Stimulated activated CD4-positive, alpha-beta T cell treated with anti-CD3 and anti-CD28 coated beads, Interleukin-2, amount 100 ng/mL, for 24 hours (primary cell): ENCODE data around the gene ITGAV.

ENCODE experiments used
- DNase-seq, 2 donors: peaks; one replicate each; pipeline ENCODE4 v3.0.0-alpha.2; 2020

Gene ITGAV

DNA sequence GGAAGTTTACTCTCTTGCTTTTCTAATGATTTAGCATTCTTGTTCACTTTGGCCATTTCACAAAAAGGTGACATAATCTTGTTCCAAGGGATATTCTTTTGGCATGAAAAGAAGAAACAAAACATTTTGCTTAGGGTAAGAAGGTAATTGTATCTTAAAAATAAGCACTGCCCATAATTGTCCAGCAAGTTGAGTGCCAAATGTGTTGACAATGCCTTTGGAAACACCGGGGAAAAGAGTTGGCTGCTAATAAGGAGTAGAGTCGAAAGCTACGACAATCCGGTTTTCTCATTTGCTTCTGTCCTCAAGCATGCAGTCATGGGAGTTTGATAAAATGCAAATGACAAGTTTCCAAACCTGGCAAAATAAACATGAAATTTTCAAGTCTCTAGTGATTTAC lies 27.3 kb downstream of the ITGAV start:
- no peak for DNase-seq

DNA sequence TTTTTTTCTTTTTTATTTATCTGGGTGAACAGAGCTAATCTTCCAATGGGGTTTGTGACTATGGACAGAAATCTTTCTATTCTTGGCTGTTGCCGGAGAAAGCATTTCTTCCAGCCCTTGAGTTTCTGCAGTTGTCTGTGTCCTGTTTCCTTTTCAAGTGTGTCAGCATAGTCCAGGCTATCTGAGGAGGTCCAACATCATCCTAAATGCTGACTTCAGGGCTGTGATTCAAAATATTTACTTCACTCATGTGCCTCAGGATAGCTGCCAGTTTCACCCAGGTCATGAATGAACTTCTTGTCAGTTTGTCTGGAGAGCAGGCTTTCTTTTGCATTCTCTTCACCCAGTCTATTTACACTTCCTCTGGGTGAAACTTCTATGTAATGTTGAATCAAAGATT lies 27.9 kb downstream of the ITGAV start:
- no peak for DNase-seq

DNA sequence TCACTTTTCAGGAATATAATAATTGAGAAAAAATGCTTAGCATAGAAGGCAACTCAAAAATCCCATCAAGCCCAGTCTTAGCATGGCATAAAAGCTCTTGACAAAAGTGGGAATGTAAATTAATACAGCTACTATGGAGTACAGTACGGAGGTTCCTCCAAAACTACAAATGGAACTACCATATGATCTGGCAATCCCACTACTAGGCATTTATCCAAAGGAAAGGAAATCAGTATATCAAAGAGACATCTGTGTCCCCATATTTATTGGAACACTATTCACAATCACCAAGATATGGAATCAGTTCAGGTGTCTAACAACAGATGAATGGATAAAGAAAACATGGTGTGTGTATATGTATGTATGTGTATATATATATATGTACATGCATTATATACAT lies 28.8 kb downstream of the ITGAV start:
- DNase-seq, result no peak

DNA sequence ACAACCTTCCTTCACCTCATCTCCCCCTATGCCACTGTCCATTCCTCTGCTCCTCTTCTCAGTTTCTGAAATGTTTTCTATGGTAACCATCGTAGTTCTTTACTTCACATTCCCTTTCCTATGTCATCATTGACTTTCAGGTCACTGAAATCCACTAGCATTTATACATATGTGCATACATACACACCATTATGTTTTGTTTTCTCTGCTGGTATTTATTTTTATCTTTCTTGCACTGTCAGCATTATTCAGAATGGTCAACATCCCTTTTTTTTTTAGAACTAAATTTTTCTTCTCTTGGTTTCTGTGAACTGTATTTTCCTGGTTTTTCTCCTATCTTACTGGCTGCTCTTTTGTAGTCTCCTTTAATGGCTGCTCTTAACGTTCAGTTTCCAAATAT lies 33.2 kb downstream of the ITGAV start:
- no peak for DNase-seq

DNA sequence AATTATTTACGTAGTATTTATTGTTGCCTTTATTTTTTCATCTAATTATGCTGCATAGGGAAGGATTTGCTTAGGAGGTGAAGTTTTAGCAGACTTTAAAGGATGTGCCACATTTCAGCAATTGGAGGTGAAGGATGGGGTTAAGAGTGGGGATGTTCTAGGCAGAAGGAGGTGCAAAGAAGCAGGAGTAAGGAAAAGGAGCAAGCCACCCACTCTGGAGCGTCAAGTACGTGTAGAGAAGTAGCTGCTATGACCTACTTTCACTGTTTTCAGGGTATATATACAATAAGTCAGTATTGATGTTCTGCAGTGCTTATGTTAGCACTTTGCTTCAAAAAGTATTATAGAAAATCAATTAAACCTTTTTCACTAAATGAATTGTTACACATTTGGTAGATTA lies 34.4 kb downstream of the ITGAV start:
- DNase-seq, result no peak

DNA sequence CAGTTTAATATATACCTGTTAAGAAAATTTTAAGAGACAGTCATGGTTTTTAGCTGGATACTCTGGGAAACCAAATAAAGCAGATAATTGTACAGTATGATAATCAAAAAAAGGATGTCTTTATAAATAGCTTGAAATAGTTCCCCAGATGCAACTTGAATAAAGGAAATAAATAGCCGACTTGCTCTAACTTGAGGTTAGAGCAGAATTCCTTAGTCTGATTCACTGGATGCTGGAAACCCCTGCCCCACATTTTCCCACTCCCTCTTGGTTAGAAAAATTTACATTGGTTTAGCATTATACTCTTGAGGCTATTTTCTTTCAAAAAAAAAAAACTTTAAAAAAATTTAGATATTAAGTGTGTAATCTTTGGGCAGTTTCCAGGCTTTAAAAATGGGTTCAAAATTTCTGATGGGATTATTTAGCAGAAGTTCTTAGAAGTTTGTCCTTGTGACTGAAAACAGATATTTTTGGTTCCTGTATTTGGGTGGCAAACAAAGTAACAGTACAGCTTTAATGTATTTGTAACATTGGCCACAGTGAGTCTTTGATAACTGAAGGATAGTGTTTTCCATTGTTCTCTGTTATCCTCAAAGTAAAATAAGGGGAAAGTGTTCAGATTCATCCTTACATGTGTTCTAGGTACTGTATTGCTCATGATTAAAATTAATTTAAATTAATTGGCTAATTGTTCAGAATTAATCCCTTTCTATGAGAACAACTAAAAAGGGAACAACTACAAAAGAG lies 39.6 kb downstream of the ITGAV start:
- no peak for DNase-seq

DNA sequence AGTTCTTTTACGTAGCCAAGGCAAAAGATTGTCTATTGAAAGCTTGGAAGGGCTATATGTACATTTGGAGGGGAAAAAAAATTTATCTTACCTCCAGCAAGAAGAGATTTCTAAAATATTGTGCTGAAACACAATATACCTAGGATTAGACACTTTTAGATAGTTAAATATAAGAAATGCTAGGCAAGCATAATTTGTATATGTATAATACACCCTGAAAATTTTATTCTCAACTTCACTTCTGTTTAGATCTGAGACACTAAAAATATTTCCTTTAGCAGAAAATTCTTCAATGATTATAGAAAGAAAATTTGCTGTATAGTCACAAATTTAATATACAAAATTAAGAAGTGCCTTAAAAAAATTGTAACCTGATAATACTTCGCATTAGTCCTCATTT lies 42.6 kb downstream of the ITGAV start:
- no peak for DNase-seq

DNA sequence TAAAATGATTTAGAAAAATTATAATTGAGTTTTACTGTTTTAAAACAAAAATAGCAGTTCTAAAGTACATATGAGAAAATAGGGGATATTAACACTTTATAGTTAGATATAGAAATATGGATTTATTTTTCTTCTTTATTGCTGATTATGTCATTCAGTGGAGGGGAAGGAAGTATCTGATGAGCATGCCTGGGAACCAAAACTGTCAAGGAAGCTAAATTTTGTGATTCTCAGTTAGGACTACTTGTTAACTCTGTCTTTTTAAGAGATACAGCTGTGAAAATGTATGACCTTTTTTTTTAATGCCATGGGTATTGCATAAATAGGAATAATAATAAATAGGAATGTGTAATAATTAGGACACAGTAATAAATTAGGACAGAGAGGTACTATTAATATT lies 44.8 kb downstream of the ITGAV start:
- DNase-seq, result no peak

DNA sequence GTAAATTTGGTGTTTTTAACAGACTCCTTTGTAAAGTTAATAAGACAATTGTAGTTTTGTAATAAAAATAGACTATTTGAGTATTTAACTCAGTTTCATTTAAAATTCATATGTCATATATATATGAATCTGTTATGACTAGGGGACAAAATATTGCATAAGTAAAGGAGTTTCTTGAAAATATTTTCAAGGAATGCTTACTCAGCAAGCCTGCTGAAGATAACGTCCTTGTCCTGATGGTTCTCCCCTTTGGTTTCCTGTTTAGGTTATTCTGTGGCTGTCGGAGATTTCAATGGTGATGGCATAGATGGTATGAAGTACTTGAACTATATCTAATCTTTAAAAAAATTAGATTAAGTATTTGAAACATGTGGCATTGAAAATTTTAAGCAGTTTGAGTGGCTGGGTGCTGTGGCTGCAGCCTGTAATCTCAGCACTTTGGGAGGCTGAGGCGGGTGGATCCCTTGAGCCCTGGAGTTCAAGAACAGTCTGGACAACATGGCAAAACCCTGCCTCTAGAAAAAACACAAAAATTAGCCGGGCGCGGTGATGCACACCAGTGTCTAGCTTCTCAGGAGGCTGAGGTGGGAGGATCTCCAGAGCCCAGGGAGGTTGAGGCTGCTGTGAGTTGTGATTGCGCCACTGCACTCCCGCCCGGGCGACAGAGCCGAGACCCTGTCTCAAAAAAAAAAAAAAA lies 47.1 kb downstream of the ITGAV start:
- DNase-seq, result no peak

DNA sequence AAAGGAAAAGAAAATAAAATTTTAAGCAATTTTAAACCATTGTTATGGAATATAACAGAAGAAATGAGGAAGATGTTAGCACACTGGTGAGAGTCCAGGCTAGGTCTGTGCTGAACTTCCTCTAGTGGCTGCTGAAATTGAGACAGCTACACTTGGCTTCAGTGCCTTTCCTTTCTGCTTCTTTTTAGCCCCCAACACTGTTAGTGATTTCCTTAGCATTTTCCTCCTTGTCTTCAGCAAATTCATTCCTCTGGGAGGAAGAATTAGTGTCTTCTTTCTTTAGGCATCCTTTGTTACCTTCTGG lies 47.6 kb downstream of the ITGAV start:
- DNase-seq, result no peak

DNA sequence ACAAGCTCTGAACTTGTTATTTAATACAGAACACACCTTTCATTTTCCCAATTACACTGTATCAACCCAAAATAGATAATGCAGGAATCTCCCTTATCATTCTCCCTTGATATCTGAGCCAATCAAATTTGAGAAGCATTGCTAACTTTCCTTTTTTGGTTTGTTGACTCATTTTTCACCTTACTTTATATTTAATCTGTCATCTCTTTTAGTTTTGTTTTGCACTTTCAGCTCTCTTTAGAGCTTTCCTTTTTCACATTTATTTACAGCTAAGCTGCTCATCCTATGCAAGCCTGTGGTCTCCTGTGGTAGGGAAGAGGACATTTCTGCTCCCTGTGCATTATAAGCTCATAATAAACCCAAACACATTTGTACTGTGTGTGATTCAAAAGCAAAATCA lies 50.1 kb downstream of the ITGAV start:
- no peak for DNase-seq

DNA sequence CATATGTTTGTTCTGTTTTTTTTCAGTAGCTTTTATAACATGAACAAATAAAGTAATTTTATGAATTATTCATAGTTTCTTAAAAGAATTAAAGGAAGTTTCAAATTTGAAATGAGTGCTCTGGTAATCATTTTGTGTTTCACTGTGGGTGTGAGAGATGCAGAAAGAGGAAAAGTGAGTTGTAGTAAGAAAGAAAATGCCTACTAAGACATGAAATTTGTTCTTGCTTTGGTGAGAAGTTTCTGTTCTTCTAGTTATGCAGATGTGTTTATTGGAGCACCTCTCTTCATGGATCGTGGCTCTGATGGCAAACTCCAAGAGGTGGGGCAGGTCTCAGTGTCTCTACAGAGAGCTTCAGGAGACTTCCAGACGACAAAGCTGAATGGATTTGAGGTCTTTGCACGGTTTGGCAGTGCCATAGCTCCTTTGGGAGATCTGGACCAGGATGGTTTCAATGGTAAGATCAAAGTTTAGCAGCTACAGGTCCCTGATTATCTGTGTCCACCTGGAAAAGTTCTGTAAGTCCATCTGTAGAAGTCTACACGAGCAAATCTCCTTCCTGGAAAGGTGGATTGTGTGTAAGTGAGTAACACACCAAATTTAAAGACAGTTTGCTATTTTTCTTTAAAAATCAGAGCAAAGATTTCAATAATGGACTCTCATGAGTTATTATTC lies 51.4 kb downstream of the ITGAV start:
- no peak for DNase-seq

DNA sequence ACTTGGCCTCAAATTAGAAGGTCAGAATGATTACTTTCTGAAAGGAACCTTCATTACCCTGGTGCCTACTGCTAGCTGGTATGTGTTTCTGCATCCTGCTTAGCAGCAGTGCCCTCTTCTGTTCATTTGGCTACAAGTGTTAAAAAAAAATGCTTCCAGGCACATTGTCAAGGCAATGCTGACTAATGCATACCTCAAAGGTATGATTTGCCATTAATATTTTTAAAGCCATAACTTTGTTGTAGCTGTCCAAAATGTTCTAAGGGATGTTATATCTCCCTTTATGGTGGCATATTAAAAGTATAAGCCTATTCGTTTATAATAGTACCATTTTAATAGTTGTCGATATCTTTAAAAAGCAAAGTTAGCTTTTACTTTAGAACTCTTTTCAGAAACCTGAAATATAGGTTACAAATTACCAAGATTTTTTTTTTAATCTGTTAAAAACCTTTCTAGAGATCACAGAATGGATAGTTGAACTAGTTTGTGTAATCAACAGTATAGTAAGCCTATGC lies 52.0 kb downstream of the ITGAV start:
- DNase-seq, result no peak

DNA sequence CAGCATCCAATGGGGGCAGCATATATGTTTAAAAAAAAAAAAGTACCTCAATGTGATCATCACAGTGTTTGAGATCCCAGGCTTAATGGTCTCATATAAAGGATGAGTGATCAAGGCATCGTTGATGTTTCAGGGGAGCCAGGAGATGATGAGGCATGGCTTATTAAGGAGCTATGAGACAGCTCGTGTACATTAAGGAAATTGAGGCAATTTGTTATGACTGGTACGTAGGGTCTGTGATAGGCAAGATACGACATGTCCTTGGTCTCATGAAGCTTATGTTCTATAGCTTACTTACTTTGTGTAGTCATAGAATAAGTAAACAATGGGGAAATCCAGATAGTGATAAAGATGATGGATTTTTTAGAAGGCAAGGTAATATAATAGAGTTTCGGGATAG lies 54.9 kb downstream of the ITGAV start:
- DNase-seq, result no peak

DNA sequence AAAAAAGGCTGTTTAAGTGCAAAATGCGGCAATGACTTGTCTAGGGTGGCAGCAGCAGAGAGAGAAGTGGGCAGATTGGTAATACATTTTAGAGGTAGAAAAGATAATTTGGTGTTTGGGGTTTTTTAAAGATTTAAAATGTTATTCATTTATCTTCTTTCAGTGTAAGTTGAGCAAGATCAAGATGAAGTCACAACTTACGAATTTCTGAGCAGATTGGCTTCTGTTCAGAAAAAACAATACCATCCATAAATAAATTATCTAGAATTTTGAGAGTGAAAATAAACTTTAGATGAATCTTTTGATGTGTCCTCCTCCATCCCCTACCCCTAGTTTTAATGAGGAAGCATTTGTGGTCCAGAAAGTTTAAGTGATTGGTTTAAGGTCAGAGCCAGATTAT lies 56.1 kb downstream of the ITGAV start:
- DNase-seq, result no peak

DNA sequence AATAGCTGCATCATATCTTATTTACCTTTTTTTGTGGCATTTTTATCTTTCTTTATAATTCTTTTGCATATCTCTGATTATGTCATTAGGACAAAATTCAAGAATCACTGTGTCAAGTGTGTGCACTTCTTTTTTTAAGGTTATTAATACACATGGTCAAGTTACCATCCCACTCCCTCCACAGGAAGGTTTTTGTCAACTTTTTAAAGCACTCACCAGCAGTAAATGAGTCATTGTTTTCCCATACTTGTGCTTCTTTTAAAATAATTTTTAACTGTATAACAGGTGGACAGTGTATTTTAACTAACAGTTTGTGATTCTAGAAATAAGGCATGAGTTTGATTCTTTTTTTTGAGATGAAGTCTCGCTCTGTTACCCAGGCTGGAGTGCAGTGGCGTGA lies 58.3 kb downstream of the ITGAV start:
- DNase-seq, result no peak

DNA sequence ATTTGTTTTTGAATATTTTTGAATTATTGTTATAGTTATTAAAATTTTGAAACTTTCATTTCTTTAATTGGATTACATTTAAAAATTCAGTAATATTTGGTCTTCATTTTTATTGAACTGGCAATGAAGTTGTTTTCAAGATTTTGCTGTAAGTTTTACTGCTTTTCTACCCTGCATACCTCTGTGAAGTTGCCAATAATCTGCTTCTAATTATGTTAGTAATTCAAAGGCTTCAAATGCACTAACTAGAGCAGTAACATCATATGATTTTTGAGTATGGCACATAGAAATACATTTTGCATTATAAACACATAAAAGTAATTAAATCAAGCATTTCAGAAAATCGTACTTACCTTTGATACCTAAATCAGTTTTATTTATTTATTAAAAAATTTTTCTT lies 63.7 kb downstream of the ITGAV start:
- no peak for DNase-seq

DNA sequence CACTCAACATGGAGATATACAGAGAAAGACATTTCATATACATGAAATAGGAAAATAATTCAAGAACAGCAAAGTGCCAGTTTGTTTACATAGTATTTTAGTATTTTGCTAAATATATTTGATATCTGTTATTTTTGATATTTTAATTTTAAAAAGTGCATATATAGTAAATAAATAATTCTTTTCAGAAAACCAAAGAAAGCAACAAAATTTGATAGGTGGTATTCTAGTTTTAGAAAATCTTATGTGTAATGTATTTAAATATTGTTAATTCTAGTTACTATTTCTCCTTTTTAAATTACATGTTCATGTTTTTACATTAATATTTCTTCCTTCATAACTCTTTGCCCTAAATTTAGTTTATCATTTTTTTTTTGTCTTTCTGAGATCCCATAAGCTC lies 69.5 kb downstream of the ITGAV start:
- no peak for DNase-seq

DNA sequence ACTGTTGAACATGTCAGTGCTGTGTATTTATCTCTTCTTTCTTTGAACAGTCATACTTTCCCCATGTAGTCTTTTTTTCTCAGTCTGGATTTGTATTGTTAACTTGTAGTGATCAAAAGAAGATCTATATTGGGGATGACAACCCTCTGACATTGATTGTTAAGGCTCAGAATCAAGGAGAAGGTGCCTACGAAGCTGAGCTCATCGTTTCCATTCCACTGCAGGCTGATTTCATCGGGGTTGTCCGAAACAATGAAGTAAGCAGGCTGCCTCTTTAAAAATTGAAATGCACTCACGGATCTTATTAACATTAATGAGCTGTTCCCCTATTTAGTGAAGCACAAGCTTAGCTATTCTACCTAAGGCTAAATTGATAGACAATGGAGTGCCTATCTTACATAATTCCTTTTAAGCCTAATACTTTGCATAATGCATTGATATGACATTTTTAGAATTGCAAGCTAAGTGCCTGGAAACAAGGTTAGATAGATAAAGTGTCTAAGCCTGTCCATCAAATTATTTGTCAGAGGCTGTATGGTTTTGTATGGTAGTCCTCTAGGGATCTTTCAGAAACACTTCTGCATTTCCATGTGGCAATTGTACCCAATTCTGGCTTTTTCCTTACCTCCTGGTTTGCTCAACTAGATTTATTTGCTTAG lies 74.7 kb downstream of the ITGAV start:
- no peak for DNase-seq

DNA sequence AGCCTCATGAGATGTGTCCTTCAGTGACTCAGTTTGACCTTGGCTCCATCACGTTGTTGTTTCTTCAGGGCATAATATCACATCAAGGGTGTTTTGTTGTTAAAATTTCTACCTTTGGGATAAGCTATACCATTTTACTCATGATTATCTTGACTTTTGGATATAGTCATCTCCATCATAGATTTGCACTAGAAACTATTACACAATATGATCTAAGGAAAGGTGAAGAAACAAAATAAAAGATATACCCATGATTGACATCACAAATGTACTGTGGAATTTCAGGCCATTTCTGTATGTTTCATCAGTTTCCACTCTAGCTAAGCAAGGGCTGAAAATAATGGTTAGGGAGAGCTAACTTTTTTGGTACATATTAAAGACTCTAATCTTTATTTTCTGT lies 79.3 kb downstream of the ITGAV start:
- no peak for DNase-seq

DNA sequence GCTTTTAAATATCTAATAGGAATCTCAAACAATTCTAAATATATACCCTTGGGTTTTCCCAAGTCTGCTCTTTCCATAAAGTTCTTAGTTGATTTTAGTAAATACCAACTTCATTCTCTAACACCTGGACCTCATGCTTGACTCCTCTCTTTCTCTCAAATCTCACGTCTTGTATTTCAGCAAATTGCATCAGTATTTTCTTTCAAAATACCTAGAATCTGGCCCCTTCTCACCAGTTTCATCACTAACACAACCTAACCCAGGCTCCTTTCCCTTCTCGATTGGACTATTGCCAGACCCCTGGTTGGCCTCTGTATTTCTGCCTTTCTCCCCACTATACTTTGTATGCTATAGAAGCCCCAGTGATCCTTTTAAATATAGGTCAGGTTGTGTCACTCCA lies 81.0 kb downstream of the ITGAV start:
- no peak for DNase-seq

DNA sequence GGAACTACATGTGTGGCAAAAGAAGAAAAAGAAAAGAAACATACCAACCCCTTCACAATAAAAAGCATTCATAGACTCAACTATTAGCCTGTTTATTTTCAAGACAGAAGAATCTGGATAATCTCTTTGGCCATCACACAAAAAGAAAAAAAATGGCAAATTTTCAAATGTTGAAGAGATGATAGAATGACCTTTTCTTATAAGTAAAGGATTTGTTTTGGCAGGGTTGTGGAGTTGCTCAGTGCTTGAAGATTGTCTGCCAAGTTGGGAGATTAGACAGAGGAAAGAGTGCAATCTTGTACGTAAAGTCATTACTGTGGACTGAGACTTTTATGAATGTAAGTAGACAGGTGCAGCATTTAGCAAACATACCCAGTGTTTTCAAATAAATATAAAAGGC lies 85.5 kb downstream of the ITGAV start:
- no peak for DNase-seq

DNA sequence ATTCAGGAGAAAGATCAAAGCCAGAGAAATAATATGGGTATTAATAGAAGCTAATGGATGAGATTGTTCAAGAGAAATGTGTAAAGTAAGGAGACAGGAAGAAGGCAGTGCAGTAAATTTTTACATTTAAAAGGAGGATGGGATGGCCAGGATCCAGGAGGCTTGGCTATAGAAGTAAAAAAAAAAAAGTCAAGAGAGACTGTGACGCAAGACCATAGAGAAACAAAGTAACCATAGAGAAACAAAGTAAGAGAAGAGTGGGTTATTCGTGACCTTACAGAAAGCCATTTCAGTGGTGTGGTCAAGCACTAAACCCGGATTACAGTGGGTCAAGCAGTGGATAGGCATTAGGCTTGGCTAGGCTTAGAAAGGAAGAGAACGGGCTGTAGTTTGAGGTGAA lies 93.5 kb downstream of the ITGAV start:
- DNase-seq, result no peak

DNA sequence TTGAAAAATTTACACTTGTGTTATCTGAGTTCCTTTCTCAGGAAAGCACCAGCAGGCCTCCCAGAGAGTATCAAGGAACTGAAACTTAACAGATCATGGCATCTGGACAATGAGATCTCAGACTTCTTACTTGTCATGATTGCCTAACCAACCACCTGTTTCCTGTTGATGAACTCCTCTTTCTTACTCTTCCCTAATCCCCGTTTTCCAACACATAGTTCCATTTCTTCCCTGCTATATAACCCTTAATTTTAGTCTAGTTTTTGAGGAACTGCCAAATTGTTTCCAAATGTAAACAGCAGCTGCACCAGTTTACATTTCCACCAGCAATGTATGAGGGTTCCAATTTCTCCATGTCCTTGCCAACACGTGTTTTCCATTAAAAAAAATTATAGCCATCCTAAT lies 98.0 kb downstream of the ITGAV start:
- DNase-seq, result no peak
